Fibroblast of pulmonary artery (primary cell): ENCODE measurements around the gene OBSL1.

Source experiments
- DNase-seq: peaks from one replicate; pipeline ENCODE4 v3.0.0-alpha.2; 2010; ENCODE audit warnings: low read depth
- H3K4me3 ChIP-seq: replicated peaks from 2 replicates; pipeline ENCODE4 v1.5.1; 2011; ENCODE audit warnings: low read depth, mild to moderate bottlenecking, control low read depth, low read length, moderate library complexity
- TF ChIP-seq, protein P1 (sequence below): IDR thresholded peaks from 2 replicates; pipeline ENCODE4 v1.5.1; 2011; ENCODE audit warnings: mild to moderate bottlenecking, control low read depth, low read length, inconsistent platforms; ENCODE audit errors: missing control alignments

Gene OBSL1

DNA sequence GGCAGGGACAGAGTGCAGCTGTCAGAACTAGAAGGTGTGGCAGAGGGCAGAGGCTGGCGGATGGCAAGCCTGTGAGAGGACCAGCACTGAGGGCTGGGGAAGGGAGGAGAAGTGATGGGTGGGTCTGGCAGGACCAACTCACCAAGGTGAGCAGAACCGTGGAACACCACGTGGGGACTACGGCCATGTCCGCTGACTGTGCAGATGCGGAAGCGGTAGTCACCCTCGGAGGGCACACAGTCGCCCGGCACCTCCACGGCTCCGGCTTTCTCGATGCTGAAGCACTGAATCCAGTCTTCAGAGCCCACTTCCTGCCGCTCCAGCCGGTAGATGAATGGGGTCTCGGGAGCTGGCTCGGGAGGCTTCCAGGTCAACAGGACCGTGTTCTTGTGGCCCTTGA, 4.2 kb downstream of the OBSL1 start:
- DNase-seq = no peak
- no peak overlapping the region for H3K4me3 ChIP-seq
- TF ChIP-seq, protein P1, sequence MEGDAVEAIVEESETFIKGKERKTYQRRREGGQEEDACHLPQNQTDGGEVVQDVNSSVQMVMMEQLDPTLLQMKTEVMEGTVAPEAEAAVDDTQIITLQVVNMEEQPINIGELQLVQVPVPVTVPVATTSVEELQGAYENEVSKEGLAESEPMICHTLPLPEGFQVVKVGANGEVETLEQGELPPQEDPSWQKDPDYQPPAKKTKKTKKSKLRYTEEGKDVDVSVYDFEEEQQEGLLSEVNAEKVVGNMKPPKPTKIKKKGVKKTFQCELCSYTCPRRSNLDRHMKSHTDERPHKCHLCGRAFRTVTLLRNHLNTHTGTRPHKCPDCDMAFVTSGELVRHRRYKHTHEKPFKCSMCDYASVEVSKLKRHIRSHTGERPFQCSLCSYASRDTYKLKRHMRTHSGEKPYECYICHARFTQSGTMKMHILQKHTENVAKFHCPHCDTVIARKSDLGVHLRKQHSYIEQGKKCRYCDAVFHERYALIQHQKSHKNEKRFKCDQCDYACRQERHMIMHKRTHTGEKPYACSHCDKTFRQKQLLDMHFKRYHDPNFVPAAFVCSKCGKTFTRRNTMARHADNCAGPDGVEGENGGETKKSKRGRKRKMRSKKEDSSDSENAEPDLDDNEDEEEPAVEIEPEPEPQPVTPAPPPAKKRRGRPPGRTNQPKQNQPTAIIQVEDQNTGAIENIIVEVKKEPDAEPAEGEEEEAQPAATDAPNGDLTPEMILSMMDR = no peak

DNA sequence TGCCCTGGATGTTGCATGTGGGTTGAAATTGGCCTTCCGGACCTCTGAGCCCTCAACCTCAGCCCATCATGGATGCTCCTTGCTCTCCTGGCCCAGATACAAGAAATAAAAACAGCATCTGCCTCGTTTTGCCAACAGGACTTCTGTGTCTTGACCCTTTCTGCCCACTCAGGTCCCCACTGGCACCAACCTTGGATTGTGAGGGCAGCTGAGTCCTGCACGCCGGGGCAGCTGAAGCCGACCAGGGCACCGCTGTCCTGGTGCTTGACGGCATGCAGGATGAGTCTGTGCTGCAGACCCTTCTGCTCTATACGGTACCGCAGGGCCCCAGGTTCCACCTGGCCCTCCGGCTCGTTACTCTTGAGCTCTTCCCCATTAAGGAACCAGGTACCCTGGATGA, 4.7 kb downstream of the OBSL1 start:
- DNase-seq = no peak
- TF ChIP-seq, protein P1 = no peak
- H3K4me3 ChIP-seq = no peak overlapping the region

DNA sequence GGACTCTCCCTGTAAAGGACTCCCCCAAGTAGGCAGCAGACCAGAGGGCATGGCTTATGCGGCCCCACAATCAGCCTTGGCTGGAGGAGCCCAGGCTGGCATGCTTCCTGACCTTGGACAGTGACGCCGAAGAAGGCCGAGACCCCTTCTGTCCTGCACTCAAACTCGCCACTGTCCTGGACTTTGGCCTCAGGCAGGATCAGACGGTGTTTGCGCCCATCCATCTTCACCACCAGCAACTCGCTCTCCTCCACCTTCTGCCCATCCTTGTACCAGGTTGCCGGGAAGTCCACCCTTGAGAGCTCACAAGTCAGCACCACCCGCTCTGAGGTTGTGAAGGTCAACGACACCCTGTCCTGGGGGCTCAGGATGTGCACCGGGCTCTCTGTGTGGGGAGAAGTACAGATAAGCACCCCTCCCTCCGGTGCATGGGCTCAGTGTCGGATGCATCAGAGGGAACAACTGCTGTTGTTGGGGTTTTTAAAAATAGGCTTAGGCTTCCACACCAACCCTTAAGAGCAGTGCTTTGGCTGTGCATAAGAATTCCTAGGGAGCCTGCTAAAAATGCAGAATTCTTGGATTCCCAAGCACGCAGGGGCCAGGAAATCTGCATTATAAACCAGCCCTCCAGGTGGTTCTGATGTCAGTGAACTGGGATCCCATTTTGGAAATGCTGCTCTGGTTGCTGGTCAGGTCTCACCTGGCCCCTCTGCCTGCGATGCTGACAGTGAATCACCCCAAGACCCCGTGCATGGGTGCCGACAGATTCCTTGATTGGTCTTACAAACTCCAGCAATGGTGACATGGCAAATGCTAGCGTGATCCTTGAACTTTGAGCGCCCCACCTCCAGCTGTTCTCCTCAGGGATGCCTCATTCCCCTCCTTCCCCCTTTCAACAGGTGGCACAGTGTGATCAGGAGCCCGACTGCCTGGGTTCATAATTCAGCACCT, 5.9 kb downstream of the OBSL1 start:
- TF ChIP-seq, protein P1 = no peak
- DNase-seq = no peak

DNA sequence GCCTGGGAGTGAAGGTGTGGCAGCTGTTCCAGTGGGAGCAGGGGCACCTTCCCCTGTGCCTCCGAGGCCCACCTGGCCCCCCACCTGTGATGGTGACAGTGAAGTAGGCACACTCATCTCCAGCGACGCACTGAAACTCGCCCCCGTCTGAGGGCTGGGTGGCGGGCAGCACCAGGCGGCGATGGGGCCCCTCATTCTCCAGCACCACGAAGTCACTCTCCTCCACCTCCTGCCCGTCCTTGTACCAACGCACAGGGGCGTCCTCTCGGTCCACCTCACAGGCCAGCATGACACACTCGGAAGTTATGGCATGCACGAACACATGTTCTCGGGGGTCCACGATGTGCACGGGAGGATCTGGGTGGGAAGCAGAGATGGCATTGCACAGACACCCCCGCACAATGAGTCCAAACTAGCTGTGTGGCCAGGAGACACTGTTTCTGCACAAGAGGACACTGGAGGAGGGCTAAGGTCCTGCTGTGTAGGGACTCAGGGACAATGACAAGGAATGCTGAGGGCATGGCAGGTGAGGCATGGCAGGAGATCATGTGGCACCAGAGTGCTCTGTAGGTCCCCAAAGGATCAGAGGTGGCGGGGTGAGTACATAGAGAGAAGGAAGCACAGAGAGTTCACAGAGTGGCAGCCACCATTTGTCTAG, 7.9 kb downstream of the OBSL1 start:
- H3K4me3 ChIP-seq = no peak overlapping the region
- no peak for DNase-seq
- TF ChIP-seq, protein P1 = no peak

More for the DNA sequence above, 5.9 kb downstream of the OBSL1 start:
- H3K4me3 ChIP-seq = no peak overlapping the region

DNA sequence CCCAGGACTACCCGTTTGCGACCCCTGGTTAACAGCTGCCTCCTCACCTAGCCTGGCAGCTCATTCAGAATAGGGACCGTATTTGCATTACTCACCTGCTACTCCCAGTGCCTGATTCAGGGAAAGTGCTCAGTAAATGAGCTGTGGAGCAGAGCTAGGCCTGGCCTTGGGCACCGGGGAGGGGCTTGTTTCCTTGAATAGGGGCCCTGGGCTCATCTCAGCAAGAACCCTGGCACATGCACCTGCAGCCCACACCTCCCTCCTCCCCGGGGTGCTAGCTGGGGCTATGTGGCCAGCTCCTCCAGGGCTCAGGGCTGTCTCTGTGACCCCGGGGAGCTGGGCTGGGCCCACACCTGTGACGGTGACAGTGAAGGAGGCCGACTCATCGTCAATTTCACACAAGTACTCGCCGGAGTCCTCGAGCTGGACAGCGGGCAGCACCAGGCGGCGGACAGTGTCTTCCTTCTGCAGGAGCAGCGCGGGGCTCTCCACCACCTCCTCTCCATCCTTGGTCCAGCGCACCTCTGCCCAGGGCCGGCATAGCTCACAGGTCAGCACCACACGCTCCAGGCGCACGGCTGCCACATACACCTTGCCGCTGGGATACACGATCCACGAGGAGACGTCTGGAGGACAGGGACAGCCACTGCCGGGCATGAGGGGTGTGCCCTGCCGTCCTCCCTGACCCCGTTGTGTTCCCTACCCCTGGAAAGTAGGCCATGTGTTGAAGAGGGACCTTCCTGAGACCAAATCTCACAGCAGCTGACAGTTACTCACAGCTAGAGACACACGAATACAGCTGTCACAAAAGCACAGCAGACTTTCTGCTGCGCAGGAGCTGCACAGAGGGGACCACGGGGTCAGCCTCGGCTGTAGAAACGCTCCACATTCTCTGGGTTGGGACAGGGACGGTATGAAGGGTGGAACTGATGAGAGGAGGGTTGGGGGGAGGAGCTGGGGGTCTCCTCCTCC, 9.0 kb downstream of the OBSL1 start:
- TF ChIP-seq, protein P1 = no peak
- H3K4me3 ChIP-seq = no peak overlapping the region
- no peak for DNase-seq
